Stimulated activated naive CD8-positive, alpha-beta T cell treated with anti-CD3 and anti-CD28 coated beads, Interleukin-15, Interleukin-2, amounts not matched to agents 100 U/mL and 50 U/mL, for 24 hours (primary cell): ENCODE data around the gene PIGT.

ENCODE experiments used
- ATAC-seq: fragments of 150-1000 bp; cut with Tn5 transposase; one replicate; pipeline ENCODE4 v1.10.0; 2021
- DNase-seq: peaks from one replicate; pipeline ENCODE4 v3.0.0; 2021

PIGT gene

DNA sequence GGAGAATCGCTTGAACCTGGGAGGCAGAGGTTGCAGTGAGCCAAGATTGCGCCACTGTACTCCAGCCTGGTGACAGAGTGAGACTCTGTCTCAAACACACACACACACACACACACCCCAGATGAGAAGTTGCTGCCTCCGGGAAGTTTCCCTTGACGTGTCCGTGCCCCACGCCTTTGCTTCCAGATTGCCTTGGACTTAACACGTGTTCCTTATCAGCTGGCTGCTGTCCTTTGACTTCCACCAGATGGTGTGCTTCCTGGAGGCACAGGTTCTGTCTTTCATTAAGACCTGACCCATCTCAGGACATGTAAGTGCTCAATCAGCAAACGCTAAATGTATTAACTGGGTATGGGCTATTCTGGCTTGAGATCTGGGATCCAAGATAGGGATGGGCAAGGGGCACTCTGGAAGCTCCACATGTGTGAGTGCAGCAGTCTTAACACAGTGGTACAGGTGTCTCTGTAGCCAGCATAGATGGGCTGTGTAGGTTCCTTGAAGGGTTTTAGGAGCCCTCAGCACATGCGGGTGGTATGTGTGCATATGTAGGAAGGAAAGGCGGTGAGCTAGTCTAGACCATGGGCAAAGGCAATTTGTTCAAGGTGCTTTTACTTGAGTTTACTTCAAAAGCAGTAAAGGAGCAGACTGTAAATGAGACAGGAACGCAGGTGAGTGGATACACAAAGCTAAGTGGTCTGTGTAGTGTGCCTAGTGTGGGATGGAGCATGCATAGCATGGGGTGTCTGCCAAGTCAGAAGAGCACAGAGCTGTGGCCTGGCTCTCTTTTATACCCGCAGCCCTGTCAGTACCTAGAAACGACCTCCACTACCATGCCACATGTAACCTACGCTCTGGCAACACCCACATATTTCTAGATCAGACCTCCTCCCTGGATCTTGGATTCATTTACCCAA is 11.6 kb downstream of the PIGT start:
- ATAC-seq (peak; percentile 10), DNase-seq (no peak)

DNA sequence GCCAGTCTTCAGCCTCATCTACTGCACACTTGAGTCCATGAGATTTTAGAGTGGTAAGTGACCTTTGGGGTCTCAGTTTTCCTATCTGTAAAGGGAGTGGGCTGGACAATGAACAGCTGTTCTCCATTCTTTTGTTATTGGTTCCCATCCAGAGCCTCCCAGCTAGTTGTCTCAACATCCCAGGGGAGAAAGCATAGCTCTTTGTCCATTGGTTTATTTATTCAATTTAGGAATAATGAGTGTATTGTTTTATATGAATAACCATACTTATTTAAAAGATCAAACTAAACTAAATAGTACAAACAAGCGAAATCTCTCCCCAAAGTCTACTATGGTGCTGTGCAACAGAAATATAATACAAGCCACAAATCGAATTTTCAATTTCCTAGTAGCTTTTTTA is 13.7 kb downstream of the PIGT start:
- DNase-seq (no peak), ATAC-seq (no peak)

DNA sequence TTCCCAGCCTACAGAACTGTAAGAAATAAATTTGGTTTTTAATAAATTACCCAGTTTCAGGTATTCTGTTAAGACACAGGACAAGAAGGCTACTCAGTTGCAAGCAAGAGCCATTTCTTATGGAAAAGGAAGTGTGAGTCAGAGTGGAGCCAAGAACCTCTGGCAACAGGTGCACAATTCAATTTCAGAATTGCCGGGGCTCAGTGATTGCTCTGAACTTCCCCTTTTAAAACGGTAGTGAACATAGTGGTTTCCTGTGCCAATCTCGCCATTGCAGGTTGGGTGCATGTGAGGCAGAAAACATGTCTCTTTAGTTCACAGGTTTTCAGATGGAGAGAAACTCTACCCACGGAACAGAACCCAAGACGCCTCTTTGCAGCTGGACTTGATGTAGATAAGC is 16.4 kb downstream of the PIGT start:
- ATAC-seq (peak; percentile 26), DNase-seq (peak; percentile 19)

DNA sequence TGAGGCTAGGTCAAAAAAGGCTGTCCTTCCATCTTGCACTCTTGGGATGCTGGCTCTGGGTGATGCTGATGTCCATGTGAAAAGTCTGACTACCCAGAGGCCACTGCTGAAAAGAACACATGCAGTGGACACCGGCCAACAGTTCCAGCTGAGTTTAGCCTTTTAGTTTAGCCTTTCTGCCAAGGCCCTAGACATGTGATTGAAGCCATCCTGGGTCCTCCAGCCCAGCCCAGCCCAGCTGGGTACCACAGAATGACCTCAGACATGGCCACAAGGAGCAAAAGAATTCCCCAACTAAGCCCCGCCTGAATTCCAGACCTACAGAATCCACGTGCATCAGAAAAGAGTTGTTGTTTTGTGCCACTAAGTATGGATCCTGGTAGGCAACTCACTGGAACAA is 17.4 kb downstream of the PIGT start:
- ATAC-seq (no peak), DNase-seq (no peak)

DNA sequence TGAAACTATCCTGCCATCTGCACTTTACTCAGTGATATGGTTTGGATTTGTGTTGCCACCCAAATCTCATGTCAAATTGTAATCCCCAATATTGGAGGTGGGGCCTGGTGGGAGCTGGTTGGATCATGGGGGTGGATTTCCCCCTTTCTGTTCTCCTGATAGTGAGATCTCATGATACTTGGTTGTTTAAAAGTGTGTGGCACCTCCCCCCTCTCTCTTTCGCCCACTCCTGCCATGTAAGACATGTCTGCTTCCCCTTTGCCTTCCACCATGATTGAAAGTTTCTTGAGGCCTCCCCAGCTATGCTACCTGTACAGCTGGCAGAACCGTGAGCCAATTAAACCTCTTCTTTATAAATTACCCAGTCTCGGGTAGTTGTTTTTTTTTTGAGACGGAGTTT is 18.0 kb downstream of the PIGT start:
- ATAC-seq (no peak), DNase-seq (no peak)

DNA sequence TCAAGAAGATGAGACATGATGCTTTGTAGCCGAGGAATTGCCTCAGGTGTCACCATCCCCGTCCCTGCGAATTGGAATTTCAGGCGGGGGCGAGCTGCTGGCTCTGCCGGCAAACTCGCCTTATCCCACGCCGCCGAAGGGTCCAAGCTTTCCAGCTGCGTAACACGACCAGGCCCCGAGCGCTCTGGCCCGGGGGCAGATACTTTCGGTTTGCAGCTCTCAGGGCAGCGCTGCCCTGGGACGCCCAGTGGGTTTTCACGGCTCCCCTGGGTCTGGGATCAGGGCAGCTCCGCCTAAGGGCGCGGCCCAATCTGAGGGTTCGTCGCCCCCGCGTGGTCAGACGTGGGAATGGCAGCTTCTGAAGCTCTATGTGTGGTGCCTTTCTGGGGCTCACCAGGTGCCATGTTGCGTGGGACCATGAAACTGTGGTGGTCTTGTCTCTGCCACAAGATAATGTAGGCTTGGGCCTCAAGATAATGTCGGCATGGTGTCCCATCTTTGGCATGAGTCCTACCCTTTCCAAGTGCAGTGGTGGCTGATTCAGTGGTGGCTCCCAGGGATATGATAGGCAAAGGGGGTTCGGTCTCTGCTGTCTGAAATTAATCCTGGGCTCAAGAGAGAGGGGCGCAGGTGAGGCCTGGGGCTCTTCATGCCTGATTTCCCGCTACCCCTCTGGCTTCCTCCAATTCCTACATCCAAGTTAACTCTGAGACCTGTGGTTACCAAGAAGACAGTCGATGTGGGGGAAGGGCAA is 21.0 kb downstream of the PIGT start:
- DNase-seq: peak; percentile 92

DNA sequence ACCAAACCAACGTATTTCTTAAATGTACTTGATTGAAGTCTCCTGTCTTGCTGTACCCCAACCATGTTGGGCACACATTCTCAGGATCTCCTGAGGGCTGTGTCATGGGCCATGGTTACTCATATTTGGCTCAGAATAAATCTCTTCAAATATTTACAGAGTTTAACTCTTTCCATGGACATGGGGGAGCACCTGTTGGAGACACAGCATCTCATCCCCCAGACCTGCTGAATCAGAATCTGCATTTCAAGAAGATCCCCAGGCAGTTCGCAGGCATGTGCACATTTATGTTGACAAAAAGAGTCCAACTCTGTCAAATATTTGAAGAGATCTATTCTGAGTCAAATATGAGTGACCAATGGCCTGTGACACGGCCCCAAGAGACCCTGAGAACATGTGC is 24.5 kb downstream of the PIGT start:
- DNase-seq: no peak
- ATAC-seq: no peak

More for the DNA sequence above, 21.0 kb downstream of the PIGT start:
- peak; percentile 99 for ATAC-seq

DNA sequence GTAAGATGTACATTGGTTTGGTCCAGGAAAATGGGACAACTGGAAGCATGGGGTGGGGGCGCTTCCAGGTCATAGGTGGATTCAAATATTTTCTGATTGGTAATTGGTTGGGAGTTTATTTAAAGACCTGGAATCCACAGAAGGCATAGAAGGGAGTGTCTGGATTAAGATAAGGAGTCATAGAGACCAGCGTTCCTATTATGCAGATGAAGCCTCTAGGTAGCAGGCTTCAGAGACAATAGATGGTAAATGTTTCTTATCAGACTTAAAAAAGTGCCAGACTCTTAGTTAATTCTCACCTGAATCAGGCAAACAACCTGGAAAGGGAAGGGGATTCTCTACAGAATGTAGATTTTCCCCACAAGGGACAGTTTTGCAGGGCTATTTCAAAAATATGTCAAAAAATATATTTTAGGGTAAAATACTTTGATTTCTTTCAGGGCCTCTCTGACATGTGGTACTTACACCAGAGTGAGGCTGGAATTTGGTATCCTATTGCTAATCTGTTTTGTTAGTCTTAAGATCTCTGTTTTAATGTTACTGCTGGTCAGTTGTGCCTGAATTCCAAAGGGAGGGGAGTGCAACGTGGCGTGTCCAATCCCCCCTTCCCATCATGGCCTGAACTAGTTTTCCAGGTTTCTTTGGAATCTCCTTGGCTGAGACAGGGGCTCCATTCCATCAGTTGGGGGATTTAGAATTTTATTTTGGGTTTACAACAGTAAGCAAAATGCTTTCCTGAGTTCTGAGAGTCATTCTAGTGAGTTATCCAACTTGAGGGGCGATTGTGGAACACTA is 25.1 kb downstream of the PIGT start:
- DNase-seq: no peak
- no peak for ATAC-seq

DNA sequence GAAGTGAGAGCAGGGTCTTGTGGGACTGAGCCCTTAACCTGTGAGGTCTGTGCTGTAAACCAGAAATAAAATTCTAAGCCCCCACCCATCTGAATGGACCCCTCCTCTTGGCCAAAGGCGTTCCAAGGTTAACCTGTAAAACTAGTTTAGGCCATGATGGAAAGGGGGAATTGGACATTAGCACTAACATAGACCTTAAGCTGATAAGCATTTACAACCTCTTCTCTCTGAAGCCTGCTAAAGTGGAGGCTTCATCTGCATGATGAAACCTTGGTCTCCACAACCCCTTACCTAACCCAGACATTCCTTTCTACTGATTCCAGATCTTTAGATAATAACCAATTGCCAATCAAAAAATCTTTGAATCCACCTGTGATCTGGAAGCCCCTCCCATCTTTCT is 25.8 kb downstream of the PIGT start:
- DNase-seq: no peak
- no peak for ATAC-seq

DNA sequence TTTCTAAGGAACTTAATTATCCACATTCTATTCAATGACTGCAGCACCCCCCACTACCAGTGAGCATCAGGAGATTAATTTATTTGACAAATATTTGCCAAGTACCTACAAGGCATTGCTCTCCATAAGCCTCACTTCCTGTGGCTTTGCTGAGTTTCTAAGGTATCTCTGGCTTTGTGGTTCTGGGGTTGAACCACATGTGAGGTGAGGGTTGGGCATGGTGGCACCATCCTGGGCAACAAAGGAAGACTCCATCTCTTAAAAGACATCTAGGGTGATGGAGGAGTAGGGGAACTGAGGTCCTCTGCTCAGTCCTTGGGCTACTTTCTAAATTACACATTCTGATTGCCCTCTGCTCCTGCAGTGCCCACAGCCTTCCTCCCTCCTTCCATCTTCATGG is 28.1 kb downstream of the PIGT start:
- DNase-seq (peak; percentile 26), ATAC-seq (peak; percentile 45)

DNA sequence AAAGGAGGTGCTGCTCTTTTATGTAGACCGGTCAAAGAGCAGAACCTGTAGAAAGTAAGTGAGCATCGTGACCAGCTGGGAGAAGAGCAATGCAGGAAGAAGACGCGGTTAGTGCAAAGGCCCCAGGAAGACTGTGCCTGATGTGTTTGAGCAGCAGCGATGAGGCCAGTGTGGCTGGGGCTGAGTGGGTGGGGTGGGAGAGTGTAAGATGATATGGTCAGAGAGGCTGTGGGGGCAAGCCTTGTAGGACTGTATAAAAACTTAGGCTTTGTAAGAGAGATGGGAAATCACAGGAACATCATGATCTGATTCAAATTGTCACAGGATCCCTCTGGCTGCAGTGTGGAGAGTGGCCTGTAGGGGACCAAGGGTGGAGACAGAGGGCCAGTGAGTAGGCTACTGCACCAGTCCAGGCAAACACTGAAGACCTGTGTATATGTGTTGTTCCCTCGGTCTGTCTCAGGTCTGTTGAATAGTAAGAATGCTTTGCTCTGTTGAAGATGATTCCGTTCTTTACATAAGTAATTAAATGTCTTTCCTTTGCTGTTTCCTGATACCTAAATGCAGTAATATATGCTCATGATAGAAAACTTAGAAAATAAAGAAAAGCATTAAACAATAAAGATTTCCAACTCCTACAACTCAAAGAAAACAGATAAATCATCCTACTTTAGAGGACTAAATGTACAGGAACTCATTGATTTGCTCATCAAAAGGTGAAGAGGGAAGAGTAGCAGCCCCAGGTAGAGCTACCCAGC is 30.0 kb downstream of the PIGT start:
- ATAC-seq (peak; percentile 56), DNase-seq (peak; percentile 63)

DNA sequence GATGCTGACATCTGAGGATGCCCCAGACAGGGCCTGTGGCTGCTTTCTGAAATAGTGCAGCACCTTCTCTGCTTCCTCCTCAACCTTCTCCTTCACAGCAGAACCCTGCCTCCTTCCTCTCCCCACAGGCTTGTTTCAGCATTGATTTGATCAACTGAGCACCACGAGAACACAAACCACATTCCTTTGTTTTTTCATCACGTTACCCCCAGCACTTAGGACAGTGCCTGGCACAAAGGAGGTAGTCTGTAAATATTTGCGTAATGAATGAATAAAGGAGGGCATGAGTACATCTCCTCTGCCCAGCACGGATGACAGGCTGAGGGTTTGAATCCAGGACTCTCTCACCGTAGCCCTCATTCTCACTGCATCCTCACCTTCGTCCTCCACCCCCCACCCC is 32.3 kb downstream of the PIGT start:
- DNase-seq: no peak
- no peak for ATAC-seq

DNA sequence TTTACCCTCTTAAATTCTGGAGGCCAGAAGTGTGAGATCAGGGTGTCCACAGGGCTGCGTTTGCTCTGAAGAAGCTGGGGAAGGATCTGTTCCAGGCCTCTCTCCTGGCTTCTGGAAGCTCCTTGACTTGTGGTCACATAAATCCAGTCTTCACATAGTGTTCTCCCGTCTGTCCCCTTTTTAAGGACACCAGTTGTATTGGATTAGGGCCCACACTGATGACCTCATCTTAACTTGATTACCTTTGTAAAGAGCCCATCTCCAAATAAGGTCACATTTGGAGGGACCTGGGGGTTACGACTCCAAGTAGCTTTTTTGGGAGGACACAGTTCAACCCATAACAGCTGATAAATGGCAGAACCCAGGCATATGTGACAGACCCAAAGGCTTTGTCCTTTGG is 33.6 kb downstream of the PIGT start:
- ATAC-seq (no peak), DNase-seq (no peak)

DNA sequence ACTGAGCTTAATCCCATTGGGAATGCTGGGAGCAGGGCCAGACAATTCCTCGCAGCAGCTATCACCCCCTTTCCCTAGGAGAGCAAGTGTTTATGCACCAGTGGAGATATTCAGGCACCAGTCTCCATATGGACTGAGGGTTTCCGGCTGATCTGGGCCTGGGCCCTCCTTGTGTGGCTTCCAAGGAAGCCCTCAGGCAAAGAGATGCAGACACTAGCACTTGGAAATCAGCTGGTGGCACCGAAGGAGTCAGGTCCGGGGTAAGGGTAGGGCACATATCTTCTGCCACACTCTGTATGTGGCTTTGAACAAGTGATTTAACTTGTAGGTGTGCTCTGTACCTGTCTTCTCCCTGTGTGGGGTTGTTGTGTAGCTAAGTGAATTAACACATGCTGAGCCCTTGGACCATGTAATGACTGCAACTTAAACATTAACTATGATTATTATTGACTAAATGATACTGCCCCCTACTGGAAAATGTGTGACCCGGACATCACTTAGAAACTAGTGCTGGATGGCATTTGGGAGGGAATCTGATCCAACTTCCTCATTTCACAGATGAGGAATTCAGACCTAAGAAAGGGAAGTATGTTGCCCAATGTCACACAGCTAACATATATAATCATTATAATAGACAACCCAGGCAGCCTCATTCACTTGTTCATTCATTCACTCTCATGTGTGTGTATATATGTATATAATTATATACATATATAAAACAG is 34.3 kb downstream of the PIGT start:
- DNase-seq: no peak
- ATAC-seq: peak; percentile 41

DNA sequence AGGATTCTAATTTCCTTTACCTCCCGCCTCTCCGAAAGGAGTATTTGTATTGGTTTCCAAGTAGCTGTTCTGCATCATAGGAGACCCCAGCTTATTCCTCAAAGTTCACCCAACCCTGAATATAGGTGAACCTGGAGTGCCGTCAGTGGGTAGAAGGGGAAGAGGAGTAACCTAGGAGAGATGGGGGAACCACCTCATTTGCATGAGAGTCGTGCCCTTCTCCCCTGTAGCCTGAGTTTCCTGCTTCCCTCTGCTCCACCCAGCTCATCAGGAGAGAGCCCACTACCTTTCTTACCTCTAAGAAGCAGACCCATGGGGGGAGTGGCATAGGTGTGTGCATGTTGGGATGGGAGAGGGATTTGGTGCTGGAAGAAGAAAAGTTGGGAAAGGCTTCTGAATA is 36.3 kb downstream of the PIGT start:
- peak; percentile 26 for ATAC-seq
- no peak for DNase-seq

DNA sequence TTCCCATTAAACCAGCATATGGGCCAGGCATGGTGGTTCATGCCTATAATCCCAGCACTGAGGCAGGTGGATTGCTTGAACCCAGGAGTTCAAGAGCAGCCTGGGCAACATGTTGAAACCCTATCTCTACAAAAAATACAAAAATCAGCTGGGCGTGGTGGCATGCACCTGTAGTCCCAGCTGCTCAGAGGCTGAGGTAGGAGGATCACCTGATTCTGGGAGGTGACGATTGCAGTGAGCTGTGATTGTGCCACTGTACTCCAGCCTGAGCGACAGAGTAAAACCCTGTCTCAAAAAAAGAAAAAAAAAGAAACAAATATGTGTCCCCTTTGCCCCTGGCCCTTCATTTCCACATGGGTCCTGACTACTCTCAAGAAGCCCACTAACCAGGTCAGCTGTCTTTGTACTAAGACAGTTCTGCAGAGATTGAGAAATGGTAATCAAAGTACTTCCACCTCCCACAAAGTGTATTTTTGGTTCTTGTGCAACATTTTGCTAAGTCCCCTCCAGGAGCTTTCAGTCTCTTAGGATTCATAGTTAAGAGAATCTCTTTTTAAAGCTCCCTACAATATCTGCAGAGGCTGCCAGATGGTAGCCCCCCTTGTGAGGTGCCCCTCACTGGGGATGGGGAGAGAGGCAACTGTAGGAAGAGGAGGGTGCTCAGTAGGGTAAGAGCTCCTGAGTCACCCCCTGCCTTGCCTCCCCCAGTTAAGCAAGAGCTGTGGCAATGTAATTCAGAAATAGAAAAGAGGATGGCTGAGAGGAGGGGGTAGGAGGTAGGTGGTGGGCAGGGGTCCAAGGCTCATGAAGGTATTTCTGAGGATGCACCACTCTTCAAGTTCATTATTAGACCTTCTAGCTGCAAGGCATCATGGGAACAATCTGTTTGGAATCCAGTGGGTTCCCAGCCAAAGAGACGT is 37.1 kb downstream of the PIGT start:
- ATAC-seq: no peak

DNA sequence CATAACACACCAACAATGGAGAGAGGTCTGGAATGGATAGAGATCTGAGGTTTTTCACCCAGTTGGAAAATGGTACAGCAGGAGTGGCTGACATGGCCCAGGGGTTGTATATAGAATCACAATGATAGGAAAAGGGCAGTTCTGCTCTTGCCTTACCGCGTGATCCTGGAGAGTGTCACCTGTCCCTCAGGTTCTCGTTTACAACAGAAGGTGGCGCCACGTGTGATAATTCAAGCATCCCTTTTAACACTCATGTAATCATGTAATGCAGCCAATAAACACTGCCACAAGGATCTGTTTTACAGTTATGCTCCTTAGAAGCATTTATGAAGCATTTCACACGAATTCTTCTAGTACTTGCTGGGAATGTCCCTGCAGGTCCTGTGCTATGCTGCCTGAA is 40.7 kb downstream of the PIGT start:
- DNase-seq: peak; percentile 55
- peak; percentile 47 for ATAC-seq

More for the DNA sequence above, 37.1 kb downstream of the PIGT start:
- DNase-seq: no peak

DNA sequence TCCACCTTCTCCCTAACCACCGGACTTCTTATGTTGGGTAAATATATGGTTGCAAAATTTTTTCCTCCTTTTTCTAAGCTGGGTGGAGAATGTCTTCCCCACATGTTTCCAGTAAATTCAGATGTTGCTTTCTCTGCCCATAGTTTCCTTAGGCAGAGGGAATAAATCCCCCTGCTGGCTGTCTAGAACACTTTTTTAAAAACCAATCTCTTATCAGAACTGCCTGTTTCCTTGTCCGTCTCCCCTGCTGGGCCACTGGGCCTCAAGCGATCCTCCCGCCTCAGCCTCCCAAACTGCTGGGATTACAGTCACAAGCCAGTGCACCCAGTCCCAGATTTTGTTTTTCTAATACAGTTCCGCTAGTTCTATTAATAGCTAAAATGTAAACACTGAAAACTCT is 43.7 kb downstream of the PIGT start:
- DNase-seq (no peak), ATAC-seq (no peak)

DNA sequence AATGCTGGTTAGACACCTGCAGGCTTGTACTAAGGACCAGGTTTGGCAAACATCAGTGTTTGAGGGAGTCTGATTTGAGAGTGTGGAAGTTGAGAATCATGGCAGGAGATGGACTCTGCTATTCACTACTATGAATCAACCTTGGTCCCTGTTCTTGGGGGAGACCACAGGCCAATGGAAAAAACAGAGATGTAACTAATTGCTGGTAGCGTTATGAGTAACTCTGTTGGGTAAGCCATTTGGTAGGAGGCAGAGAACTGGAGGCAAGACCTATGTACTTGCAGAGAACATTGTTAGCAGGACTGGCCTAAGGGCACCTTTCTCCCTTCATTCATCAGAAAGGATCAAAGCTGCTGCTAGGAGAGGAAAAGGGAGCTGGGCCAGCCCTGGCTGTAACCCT is 45.3 kb downstream of the PIGT start:
- ATAC-seq (peak; percentile 81), DNase-seq (no peak)
